ENCODE measurements around the gene BMP5.

Gene BMP5

DNA sequence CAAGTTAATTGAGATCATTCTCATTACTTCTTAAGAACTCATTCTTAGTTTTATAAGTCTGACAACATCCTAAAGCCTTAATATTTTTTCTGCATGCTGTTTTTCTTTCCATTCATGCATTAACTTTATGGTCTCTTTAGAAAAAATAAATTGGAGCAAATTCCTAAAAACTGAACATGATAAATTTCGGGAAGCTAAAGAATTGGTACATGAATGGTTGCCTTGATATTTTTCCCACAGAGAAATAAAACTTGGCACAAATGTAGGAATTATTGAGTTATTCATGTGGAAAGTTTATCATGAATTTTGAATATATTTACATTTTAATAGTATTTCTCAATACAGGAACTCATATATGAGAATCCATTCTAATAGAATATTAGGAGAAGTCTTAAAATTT lies 115.9 kb downstream of the BMP5 start:
- TF ChIP-seq, protein P1, sequence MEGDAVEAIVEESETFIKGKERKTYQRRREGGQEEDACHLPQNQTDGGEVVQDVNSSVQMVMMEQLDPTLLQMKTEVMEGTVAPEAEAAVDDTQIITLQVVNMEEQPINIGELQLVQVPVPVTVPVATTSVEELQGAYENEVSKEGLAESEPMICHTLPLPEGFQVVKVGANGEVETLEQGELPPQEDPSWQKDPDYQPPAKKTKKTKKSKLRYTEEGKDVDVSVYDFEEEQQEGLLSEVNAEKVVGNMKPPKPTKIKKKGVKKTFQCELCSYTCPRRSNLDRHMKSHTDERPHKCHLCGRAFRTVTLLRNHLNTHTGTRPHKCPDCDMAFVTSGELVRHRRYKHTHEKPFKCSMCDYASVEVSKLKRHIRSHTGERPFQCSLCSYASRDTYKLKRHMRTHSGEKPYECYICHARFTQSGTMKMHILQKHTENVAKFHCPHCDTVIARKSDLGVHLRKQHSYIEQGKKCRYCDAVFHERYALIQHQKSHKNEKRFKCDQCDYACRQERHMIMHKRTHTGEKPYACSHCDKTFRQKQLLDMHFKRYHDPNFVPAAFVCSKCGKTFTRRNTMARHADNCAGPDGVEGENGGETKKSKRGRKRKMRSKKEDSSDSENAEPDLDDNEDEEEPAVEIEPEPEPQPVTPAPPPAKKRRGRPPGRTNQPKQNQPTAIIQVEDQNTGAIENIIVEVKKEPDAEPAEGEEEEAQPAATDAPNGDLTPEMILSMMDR (IDR thresholded peaks at IDR 0.05; ENCODE audit: extremely low read depth, missing control alignments) = no peak
- no peak for DNase-seq (ENCODE audit: low spot score)

DNA sequence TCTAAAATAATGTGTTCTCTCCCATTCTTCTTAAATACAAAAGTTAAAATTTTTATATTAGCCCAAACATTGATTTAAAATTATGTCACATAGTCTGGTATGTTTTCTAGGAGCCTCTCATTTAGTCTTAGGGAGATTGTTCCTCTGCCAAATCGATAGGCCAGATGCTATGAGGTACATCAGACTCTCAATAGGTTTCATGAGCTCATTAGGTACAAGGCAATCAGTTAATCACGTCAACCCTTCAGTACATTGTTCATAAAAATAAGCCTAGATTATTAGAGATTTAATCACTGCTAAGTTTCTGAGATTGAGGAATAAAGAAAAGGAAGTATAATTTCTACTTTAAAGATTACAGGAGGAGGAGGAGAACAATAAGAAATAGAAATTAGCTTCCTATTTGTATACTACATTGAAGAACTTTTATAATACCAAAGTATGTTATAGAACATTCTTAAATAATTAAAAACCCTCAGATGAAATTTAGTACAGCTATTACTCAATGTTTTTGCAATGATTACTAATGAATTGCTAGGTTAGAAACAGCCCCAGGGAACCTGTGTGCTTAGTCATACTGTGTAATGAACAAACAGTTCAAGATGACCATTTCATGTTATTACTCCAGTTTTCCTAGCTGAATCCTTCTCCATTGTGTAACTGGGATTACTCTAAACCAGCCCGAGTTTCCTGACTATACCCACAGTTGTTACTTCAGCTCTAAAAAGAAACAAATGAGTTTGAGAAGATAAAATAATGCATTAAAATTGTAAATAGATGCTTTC lies 117.0 kb downstream of the BMP5 start:
- DNase-seq (ENCODE audit: low spot score) = no peak
- TF ChIP-seq, protein P1 (IDR thresholded peaks at IDR 0.05; ENCODE audit: extremely low read depth, missing control alignments) = no peak

DNA sequence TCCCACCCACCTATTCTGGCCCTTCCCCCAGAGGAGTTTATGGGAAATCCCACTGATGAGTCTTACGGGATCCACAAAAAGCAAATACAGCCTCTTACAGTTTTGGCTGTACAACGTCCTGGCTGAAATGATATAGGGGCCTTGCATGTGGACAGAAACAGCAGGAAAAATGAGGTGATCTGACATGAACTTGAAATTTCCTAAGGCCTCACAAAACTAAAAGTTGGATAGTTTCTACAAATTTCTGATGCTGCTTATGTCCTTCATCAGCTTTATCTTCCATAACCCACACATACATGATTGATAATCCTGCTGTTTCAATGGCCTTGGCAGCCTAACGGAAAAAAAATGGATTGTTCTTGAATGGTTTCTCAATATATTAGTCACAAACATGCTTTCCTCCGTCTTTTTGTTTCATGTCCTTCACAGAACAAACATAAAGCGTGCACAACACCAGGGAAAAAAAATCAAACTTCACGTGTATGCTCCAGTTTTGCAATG lies 118.8 kb downstream of the BMP5 start:
- DNase-seq (ENCODE audit: low spot score) = no peak
- TF ChIP-seq, protein P1 (IDR thresholded peaks at IDR 0.05; ENCODE audit: extremely low read depth, missing control alignments) = no peak

DNA sequence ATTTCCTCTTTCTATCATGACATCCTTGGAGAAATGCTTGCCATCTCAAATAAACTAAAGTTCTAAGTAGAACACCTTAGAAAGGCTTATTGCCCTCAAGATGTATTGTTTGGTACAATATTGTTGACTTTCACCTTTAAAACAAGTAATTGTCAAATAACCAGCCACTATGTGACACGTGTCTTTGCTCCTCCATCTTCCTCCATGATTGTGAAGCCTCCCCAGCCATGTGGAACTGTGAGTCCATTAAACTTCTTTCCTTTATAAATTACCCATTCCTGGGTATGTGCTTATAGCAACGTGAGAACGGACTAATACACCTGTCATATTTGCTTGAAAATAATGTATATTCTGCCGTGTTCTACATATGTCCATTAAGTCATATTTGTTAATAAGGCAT lies 126.5 kb downstream of the BMP5 start:
- TF ChIP-seq, protein P1 (IDR thresholded peaks at IDR 0.05; ENCODE audit: extremely low read depth, missing control alignments) = no peak
- DNase-seq (ENCODE audit: low spot score) = no peak

DNA sequence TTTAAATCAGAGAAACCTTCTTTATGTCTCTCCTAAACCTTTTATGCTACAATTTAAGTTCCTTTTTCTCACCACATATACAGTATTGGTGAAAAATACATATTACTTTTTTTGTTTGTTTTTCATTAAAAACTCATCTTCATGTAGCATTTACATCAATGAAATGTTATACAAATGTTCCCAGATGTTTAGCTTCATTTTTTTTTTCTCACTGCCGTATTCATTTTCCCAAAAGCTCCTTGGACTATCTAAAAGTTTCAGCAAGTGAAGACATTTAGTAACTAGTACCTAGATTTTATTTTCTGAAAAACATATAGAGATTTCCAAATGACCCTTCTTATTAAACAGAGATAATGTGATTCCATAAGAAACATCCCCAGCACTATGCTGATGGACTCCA lies 128.9 kb downstream of the BMP5 start:
- DNase-seq (ENCODE audit: low spot score) = no peak
- TF ChIP-seq, protein P1 (IDR thresholded peaks at IDR 0.05; ENCODE audit: extremely low read depth, missing control alignments) = no peak

DNA sequence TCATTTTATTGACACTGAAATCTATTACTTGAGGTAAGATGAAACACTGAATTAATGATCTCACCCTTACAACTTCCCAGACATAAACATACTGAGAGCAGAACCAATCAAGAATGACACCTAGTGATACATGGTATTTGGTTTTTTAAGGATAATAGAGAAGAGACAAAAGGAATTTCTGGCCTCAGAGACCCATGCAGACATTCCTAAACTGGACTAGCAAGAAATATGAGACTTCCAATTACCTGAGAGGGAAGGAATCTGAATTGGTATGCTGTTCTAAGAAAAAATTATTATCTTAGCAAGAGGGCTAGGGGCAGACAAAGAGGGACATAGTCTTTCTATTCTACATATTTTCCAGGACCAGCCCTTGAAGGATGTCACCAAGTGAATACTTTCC lies 141.1 kb downstream of the BMP5 start:
- TF ChIP-seq, protein P1 (IDR thresholded peaks at IDR 0.05; ENCODE audit: extremely low read depth, missing control alignments) = no peak

DNA sequence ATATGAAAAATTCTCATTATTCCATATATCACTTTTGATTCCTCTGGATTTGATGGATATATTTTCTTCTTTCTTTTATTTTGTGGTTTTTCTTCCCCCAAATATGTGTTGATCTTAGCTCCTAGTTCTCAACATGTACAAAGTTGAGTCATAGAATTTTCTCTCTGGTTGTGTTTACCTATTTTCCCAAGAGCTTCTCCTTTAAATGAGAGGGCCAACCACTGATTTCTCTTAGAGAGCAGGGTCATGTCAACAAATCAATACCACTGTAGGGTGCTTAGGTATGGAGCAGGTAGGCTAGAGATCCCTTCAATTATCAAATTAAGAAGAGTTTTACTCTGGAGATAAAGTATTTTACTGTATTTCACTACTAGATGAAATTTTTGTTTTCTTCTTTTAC lies 145.7 kb downstream of the BMP5 start:
- DNase-seq (ENCODE audit: low spot score) = no peak
- TF ChIP-seq, protein P1 (IDR thresholded peaks at IDR 0.05; ENCODE audit: extremely low read depth, missing control alignments) = no peak

More for the DNA sequence above, 141.1 kb downstream of the BMP5 start:
- DNase-seq (ENCODE audit: low spot score) = no peak

All from GM20000 (cell line).